Left renal pelvis (tissue), 4 donors: ENCODE data around the gene TMTC2. TPM values are rescaled to one million over a fixed set of nuclear protein-coding genes. Genes with fewer than 3 reads are reported as not detected.

Experiments
- DNase-seq, 4 donors: peaks; one replicate each; pipeline ENCODE4 v3.0.0-alpha.2; 2013; ENCODE audit warnings: low read depth in 4 of 4, low spot score in 3 of 4
- polyA plus RNA-seq, 4 donors: library from polyadenylated mRNA; unstranded; fragments of 120-200 nt; gene quantifications; one replicate each; pipeline ENCODE4 v1.2.1, GENCODE V29; 2013; ENCODE audit not compliant: insufficient read length in 4 of 4

The TMTC2 gene
- polyA plus RNA-seq, 4 donors: 41.5 to 105 (median 43.9) TPM

DNA sequence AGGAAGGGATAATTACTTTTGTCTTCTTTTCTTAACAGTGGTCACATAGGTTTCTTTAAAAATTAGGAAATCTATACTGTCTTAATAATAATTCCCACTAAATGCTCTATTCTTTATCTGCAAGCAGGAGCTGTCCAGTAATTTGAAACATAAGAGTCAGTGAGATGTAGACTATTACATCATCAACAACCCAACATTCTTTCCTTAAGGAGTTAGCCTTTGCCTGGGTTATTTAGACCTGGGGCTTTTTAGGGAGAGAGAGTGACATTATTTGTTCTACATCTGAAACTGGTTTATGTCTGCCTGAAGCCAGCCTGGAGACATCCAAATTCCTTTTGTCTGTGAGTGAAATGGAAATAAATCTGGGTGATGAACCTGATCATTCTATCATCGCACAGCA, 294.4 kb downstream of the TMTC2 start:
- DNase-seq: no peak

DNA sequence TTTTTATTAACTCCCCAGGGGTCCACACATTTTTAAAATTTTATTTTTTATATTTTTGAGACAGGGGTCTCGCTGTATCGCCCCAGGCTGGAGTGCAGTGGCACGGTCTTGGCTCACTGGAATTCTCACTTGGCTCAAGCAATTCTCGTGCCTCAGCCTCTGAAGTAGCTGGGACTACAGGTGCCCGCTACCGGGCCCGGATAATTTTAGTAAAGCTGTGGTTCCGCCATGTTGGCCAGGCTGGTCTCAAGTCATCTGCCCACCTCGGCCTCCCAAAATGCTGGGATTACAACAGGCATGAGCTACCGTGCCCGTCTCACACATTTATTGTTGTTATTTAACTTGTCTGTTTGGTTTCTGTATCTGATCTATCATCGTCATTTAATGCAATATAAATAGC, 307.4 kb downstream of the TMTC2 start:
- no peak for DNase-seq

DNA sequence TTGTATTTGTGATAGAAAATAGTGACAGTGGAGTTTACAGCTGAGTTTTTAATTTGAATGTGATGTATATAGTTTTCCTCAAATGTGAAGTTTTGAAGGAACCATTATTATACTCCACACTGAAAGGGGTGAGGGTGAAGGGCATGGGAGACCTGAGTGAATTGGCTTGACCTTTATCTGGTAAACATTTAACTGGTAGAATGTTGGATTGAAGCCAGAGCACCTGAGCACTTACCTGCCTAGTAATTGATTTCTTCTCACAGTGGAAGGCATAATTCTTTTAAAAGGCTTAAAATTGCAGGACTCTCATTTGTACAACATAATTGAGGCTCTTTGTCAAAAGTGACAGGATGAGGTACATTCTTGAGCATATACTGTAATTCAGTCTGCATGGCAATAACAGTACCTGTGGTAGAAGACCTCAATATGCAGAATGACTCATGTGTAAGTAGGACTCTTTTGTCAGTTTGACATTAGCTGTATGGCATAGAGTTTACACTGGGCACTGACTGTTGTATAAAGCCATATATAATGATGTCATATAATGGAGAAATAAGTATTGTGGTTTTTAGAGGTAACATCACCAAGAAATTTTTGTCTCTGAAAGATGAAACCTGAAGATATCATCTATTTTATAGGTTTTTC, 309.6 kb downstream of the TMTC2 start:
- DNase-seq: no peak

DNA sequence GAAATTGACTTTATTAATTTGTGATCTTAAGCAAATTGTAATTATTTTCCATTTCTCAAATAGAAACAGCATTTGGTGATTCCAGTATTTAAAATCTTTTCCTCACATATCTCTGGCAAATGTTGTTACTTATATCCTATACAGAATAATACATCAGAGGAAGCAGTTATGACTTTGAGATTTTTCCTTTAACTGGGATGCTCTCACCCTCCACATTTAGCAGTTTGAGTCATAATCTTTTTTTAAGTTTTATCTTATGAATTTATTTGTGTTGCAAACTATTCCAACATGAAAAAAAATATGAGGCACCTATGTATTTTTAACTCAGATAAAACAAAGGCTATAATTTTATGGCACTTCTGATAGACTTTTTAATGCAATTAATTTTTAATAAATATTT, 311.8 kb downstream of the TMTC2 start:
- DNase-seq: no peak

DNA sequence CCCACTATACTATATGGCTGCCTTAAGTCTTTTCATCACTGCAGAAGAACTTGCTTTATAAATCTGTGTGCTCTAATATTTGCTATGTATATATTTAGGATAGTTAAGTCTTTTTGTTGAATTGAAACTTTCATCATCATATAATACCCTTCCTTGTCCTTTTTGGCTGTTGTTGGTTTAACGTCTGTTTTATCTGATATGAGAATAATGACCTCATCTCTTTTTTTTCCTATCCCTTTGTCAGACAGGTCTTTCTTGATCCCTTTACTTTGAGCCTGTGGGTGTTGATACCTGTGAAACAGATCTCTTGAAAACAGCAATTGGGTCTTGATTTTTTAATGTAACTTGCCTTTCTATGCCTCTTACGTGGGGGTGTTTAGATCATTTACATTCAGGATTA, 316.3 kb downstream of the TMTC2 start:
- DNase-seq: no peak

DNA sequence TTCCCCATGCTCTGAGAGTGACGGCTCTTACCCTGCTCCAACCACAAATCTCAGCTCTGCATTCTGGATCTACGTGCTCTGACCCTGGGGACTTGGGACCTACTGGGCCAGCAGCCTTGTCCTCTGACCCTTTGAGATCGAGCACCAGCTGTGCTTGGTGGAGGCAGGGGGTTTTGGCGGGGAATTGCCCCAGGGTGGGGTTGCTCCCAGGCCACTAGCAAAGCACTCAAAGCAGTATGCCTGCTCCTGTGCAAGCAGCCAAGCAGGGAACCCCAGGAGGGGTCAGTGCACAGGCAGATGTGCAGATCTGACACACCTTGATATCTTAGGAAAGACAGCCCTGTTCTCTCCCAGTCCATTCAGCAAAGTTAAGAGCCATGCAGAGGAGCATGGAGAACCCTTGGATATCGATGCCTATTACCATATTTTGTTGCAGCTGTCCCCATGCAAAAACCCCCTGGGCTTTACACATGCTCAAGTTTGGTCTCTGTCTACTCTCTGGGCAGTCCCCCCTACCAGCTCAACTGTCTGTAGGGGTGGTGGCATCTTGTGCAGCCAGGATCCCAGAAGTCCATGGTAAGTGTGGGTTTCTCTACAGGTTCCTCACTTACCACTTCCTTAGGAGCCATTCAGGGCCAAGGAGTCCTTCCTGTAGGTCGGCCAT, 319.0 kb downstream of the TMTC2 start:
- no peak for DNase-seq

DNA sequence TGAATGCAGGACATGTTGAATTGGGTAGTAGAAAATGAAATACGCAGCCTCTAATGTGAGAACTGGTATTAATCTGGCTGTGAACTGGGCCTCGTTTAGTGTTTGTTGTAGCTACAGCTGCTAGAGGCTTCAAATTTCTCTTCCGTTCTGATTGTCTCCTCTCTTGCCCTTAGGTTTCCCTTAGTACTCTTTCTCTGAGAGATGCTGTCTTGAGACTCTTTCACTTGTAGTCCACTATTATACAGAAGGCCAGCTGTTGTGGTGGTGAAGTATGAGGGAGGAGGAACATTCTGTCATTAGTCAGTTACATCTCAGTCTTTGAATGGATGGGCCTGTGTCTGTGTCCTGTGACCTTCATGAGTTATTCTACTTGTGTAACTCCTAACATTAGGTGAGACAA, 322.0 kb downstream of the TMTC2 start:
- no peak for DNase-seq

DNA sequence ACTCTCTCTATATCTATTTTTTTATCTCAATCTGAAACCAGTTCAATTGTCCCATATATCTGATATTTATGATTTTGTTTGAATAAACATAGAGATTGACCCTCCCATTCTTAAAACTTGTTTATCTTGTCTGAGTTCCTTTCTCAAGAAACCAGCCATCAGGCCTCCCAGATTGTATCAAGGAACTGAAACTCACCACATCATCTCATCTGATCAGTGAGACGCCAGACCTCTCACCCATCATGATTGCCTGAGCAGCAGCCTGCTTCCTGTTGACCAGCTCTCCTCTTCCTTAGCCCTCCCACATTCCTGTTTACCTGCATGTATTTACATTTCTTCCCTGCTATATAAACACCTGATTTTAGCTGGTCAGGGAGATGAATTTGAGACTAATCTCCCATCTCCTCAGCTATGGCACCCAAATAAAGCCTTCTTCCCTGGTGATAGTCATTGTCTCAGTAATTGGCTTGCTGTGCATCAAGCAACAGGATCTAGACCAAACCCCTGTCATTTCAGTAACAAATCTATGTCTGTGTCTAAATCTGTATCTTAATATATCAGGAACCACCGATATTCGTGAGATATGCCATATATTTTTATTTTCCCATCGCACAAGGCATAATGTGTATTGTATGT, 323.6 kb downstream of the TMTC2 start:
- DNase-seq: no peak

DNA sequence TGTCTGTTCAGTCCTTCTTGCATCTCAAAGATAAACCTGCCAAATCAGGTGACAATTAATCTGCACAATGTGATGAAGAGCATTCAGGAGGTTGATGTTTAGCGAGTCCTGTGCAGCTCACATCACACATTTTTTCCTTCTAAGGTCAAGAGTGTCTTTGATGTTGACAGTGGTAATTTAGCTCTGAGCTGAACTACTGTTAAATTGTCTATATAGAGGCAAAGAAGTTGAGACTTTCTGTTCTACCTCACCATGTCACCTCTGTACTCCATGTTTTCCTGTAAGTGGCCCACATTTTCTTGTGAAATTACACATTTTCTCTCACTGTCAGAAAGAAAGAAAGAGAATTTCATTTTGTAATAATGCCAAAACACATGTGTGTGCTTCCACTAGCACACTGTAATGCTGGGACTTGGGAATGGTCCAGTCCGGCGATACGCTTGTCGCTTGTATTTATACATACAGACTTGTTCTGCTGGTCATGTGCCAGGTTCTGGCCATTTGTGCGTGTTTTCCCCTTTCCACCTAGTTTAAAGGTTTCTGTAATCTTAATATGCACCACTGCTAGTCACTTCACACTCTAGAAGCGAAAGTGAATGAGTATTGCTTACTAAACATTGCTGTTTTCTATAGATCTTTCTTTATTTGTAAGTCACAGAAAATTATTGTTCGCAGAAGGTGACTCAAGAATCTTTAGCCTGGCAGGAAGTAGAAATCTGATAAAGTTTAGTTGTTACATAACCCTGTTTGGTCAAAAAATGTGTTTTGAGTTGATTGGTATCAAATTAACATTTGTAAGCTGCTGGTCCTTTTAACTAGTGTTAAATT, 328.9 kb downstream of the TMTC2 start:
- no peak for DNase-seq

DNA sequence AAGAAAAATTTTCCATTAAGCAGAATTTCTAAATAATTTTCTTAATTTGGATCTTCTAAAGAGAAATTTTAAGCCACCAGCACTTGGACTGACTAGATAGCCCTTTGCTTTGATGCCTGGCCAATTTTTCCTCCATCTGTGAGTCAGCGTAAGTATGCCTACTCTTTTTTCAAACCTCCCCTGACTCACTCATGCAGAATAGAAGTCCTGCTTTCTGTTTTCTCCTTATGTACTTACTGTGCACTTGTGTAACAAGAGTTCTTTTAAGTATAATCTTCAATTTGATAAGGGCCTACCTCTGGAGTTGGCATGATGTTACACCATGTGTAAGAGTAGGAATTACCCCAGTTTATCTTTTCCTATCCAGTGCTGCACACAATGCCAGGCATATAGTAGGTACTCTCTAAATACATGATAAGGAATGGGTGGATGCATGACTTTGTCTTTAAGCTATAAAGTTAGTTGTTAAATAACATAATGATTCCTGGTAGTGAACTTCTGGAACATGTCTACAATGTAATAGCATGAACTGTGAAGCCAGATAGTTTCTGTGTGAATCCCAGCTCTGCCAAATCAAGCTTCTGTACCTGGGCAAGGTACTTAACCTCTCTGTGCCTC, 329.6 kb downstream of the TMTC2 start:
- no peak for DNase-seq

DNA sequence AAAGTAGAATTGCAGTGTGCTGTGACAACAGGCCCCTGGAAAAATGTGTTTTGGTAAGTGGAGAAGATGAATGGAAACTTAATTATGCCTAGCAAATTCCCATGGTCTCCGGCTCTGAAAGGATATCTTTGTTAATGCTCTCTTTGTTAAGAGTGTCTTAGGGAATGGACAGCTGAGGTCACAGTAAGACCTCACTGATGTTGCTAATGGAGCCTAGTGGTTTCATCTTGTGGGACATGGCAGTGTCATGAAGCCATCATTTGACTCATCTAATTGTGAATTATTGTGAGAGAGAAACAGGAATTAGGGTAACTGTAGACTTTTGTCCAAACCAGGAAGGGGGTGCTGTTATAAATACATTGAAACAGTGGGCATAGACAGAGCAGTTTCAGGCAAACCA, 330.3 kb downstream of the TMTC2 start:
- DNase-seq: no peak

DNA sequence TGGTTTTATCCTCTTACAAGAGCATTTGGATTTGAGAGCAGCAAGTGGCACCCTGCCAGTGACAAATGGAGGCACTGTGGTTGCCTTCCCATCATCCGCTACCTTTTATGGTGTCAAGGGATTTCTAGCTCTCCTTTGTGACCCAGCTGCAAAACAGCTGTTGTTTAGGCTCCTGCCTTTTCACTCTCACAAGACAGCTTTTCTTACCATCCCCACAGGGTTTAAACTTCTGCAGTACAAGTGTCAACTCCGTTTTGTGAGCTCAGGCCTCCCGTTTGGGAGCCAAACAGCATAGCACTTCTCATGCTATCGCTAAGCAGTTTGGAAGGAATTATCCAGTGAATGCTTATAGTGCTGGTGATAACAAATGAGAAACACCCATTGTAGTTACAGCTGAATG, 331.4 kb downstream of the TMTC2 start:
- no peak for DNase-seq

DNA sequence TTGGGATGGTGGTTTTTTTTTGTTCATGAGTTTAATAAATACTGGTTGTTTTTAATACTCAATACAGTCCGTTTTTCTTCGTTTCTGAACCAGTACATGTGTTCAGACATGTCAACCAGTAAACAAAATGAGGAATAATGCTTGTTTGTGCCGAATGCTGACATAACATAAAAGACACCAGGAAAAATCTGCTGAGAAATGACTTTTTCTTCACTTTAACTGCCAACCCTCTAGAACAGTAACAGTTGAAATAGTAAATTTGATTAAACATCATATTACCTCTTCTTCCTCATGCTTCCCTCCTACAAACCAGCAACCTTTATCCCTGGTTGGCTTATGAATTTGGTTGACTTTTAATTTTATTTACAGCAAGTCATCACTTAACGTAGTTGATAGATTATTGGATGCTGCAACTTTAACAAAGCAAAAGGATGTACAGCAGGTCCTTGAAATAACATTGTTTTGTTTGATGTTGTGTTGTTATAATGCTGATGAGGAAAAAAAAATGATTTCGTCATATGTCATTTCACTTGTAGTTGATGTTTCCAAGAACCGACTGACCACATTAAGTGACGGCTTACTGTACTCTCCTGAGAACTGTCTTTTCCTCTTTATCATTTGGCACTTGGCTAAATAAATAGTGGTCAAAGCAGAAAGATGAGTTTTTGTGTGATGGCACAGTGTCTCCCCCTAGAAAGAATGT, 340.5 kb downstream of the TMTC2 start:
- no peak for DNase-seq

DNA sequence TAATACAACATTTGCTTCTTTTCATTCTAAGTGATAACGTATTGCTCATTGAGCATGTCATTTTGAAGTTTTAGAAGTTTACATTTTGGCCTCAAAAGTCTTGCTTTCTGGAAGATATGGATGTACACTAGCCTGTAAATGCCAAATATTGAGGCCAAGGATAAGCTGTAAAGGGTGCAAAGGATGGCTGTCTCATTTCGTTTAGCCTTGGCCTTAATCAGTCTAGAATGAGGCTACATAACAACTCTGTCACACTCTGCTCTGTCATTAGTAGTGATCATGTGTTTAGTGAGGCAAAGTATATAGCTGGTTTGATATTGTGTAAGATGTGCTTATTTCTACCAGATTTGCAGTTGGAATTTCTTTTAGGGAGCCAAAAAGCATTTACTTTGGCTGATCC, 344.5 kb downstream of the TMTC2 start:
- DNase-seq: no peak

DNA sequence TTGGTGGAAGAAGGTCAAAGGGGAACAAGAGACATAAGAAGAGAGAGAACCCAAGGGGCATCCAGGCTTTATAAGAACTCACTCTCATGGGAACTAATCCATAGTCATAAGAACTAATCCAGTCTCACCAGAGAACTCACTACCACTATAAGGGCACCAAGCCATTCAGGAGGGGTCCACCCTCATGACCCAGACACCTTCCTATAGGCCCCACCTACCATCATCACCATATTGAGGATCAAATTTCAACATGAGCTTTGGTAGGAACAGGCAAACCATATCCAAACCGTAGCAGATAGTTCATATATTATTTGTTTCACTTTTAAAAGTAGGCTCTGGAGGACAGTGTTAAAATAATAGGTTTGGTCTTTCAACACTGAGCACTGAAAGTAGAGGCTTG, 350.1 kb downstream of the TMTC2 start:
- DNase-seq: no peak

DNA sequence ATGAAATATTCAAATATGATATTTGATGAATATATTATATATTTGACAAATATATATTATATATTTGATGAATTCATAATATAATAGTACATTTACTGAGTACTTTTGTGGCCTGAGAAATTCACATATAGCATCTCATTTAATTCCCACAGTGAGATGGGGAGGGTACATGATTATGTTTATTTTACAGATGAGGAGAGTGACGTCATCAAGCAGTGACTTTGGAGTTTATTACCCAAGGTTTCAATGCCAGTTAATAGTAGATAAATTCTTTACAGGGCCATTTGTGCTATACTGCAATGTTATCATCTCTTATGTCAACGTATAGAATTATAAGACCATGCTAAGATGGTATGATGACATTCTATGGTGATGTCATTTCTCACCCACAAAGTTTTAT, 352.7 kb downstream of the TMTC2 start:
- DNase-seq: no peak

DNA sequence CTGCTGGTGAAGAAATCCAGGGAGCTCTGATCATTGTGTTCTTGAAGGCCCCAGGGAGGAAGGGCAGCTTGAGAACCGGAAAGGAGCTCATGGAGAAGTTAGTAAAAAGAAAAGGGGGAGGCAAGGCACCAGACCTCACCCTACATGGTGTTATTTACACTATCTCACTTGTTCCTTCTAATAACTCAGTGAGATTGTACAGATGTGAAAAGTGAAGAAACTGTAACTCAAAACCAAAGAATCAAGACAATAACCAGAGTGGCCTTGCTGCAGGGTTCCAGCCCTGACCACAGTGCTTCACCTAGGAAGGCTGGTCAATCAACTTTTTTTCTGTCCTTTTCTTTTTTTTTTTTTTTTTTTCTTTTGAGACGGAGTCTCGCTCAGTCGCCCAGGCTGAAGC, 353.6 kb downstream of the TMTC2 start:
- DNase-seq: no peak

DNA sequence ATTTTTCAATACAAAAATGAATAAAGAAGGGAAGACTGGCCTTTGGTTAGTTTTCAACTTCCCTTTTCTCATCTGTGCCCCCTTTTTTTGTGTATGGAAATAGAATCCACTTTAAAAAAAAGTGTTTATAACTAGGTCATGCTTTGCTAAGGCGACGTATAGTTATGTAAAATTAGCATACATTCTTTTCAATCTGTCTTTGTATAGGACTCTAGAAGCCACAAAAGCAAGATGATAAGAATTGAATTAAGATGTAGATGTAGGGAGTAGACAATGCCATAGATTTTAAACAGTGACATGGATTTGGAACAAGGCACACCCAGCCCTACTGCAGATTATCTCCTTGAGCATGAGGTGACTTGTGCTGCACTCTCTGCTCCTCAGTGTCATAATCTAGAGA, 354.3 kb downstream of the TMTC2 start:
- DNase-seq: no peak

DNA sequence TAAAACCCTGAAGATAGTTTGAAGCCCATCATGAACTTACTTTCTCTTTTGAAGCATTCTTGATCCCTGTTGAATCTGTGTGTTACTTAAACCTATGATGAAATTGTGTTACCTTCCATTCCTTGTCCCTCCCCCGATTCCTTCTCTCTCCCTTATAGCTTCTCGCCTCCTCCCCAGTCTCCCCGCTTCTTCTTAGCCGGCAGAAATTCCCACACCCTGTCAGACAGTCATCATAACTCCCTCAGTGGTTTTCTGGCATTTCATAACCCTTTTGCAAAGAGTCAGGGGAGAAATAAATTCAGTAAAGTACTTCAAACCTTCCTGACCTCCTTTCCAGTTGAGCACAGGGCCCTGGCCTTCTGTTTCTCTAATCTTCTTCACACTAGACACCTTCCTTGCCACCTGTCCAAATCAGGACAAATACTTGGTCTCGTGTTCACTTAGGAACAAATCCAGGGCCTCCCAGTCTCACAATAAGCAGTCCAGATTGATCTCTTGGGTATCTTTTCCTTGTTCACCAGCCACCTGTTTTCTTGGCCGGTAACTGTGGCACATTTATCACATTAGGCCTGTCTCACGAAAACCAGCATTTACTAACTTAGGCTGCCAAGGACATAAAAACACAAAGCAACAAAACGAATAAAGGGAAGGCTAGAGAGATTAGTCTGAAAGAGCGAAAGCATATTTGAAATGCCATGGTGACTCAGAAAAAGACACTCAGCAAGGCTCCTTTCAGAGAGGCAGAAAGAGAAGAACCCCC, 355.9 kb downstream of the TMTC2 start:
- DNase-seq: no peak

DNA sequence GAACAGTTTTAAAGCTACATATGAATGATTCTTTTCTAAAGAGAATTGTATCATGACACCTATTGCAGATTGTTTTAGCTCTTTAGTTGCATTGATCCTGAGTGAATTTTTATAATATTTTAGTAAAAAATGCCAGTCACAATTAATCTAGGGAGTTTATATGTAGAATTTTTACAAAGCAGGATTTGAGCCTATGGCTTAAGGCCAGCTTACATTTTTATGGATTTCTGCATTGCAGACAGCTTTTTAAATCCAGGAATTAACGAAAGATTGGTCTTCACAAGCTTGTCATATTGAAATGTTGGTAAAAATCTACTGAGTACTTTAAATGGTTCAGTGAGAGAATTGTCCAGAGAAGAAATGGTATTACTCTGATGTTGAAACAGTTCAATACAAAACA, 358.0 kb downstream of the TMTC2 start:
- DNase-seq: no peak
